ENCODE data around the gene CHST9. TPM values are rescaled to one million over a fixed set of nuclear protein-coding genes. Genes with fewer than 3 reads are reported as not detected.
A peak's percentile ranks its signal among the peaks of the same experiment; 100 is the strongest.
"Not testable (repeated sequence)": the region's sequence is repeated elsewhere in the genome, so short reads cannot be mapped to it uniquely, and the experiment has no call there.

CHST9 gene
- 19.5 TPM for total RNA-seq

GRCh38 chr18:27185025-27185763, at the start of gene CHST9:
TSS of gene CHST9 (minus strand) at chr18:27185308. CDS start at chr18:27142809, 42,499 bp downstream.
- DNase-seq (ENCODE audit: low spot score), result peak; percentile 36

DNA sequence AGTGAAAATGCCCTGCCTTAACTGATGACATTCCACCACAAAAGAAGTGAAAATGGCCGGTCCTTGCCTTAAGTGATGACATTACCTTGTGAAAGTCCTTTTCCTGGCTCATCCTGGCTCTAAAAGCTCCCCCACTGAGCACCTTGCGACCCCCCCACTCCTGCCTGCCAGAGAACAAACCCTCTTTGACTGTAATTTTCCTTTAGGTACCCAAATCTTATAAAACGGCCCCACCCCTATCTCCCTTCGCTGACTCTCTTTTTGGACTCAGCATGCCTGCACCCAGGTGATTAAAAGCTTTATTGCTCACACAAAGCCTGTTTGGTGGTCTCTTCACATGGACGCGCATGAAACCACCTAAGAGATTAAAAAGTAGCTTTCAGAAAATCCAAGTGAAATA, 47.2 kb upstream of the CHST9 start:
- DNase-seq (ENCODE audit: low spot score), result not testable (repeated sequence)

DNA sequence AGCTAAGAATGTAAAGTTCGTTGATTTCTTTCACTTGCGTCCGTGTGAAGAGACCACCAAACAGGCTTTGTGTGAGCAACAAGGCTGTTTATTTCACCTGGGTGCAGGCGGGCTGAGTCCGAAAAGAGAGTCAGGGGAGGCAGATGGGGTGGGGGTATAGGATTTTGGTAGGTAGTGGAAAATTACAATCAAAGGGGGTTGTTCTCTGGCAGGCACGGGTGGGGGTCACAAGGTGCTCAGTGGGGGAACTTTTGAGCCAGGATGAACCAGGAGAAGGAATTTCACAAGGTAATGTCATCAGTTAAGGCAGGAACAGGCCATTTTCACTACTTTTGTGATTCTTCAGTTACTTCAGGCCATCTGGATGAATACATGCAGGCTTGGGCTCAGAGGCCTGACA, 46.6 kb upstream of the CHST9 start:
- not testable (repeated sequence) for DNase-seq (ENCODE audit: low spot score)

GRCh38 chr18:27231221-27231620, 46.1 kb upstream of the CHST9 start:
- not testable (repeated sequence) for DNase-seq (ENCODE audit: low spot score)

DNA sequence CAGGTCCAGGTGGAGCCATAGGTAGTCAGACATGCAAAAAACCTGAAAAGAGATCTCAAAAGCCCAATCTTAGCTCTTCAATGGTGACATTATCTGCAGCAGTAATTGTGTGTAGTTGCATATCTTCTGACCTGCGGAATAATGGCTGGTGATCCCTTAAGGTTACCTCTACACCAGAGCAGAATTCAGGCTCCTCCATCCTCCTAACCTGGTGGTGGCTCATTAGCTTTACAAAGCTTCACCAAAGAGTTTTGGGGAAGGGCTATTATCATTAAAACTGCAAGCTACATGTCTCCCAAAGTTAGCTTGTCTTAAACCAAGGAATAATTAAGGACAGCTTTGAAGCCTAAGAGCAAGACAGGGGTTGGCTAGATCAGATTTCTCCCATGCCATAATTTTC, 42.6 kb upstream of the CHST9 start:
- no peak for DNase-seq (ENCODE audit: low spot score)

DNA sequence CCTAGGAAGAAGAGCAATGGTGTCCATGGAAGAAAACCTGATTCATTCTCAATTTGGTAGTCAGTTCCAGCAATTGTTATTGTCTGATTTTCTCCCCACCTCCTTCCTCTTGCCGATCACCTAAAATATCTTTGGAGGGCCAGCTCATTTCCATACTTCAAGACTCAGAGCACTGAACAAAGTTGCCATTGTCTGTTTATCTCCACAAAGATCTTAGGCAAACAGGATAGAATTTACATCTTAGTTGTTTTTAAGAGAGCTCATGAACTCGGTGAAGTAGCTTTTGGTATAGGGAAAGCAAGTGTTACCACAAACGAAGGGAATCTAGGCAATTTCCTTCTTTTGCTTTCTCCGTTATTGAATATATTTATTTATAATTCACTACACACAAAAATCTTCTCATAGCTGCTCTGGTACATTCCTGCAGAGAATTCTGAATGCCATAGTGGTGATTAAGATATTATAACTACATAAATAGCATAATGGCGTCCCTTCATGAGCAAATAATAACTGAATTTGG, 41.5 kb upstream of the CHST9 start:
- DNase-seq (ENCODE audit: low spot score), result no peak

DNA sequence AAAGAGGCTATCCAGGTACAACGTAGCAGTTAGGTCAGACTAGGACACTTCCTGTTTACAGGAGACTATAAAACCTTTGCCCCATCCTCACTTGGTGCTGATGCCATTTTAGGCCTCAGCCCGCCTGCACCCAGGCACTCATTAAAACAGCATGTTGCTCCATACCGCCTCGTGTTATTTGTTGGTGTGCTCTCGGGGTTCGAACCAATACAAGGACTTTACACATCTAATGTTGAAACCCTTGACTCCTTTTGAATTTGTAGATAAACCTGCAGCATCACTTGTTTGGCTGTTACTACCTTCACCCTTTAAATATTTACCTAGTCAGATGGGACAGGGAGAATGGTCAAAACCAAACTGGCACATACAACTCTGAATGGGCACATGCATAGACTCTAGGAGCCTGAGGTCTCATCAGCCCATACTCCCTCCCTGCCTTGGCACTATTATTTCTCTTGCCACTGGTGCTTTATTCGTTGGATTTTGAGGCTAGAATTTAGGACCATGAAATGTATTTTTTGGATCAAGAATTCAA, 40.9 kb upstream of the CHST9 start:
- no peak for DNase-seq (ENCODE audit: low spot score)

- no peak for DNase-seq (ENCODE audit: low spot score)
Measured at GRCh38 chr18:27223526-27224291, 38.6 kb upstream of the CHST9 start.

DNA sequence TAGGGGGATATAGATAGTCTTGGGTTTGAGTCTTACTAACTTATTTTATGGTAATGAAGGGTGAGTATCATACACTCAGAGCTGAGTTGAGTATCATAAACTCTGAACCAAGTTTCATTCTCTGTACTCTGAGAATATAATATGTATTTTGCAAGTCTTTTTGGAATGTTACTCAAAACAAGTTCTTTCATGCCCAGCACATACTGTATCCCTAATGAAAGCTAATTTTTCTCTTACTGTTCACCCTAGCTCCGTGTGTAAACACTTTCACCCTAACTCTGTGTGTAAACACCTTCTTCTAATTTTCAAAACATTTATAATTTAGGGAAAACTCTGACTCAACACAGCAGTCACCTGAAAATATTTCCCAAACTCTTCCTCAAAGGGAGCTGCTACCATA, 29.7 kb upstream of the CHST9 start:
- DNase-seq (ENCODE audit: low spot score), result no peak

DNA sequence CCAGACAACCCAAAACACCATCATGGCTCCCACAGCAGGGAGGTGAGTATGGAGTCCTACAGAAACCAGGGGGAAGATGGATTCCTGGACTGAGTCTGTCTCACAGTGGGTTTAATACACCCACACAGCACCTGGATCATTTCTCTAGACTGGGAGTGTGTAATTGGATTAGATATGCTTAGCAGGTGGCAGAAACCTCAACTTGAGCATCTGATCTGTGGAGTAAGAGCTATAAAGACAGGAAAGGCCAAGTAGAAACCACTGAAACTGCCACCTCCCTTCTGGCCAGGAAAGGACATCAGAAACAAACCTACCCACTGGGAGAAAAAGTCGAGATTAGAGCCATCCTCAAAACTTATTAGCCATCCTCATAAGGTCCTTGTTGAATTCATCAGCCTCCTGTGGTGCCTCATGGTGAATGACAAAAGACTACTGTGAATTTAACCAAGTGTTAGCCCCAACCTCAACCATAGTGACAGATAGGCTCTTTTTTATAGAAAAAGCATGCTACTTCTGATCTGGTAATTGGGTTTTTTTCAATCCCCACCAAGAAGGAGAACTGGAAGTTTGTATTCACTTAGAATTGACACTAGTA, 28.1 kb upstream of the CHST9 start:
- no peak for DNase-seq (ENCODE audit: low spot score)

- no peak for DNase-seq (ENCODE audit: low spot score)
Measured at GRCh38 chr18:27211569-27211968, 26.5 kb upstream of the CHST9 start.

DNA sequence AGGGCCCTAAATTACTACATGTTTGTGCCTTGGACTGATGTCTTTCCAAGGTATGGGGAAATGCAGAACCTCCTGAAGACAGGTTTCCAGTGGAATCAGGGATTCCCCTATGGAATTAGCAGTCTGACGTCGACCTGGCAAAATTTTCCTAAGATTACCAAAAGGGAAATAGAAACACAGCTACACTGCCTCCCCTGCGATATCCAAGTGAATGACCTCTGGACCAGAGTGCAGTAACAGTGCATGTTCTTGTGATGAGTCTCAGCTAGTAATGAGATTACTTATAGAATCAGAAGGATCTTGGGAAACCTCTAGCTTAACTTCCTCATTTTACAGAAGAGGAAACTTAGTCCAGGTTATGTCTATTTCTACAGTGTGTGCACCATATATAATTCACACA, 21.3 kb upstream of the CHST9 start:
- no peak for DNase-seq (ENCODE audit: low spot score)

DNA sequence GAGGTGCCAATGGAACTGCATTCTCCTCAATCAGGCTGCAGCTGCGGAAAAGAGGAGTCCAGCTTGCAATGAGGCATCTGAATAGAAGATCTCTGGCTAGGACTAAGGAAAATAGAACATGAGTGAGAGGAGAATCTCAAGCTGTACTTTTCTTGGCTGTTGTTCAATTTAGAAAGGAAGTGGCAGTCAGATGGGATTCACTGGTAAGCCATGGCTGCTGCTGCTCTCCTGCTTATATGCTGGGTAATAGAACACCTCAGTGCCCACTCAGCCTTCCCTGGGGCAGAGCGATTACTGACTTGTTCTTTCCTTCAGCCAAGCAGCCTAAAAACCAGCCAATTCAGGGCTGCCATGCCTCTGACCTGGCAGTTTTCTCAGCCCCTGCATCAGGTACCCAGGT, 17.6 kb upstream of the CHST9 start:
- DNase-seq (ENCODE audit: low spot score), result no peak

DNA sequence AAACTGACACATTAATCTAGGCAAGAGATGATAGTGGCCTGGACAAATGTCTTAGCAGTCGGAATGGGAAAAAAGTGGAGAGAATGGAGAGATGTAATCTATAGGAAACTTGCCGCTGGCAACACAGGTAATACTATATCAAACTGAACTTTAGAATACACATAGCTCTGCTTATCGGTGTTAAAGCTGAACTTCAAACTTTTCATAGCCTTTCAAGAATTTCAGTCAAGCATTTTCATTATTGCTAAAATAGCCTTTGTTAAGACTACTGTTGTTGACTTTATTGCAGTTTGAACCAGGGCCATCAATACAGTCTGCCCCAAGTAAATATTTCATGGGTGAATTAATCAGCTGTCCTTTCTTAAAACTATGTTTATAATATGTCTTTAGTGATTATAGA, 12.9 kb upstream of the CHST9 start:
- no peak for DNase-seq (ENCODE audit: low spot score)

- DNase-seq (ENCODE audit: low spot score), result no peak
Measured at GRCh38 chr18:27188309-27188708, 3.2 kb upstream of the CHST9 start.

DNA sequence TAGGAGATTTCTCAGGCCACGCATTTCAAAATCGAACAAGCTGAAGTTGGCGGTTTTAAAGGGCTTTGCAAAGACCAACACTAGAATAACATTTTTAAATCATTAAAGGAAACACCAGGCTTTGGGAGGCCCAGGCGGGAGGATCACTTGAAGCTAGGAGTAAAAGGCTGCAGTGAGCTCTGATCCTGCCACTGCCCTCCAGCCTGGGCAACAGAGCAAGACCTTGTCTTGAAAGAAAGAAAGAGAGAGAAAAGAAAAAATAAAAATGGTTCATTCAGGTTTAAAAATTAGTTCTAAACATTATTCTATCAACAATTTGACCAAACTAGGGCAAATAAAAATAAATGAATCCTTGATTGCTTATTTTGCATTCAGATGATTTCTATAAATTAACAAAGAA, 789 bp upstream of the CHST9 start:
- DNase-seq (ENCODE audit: low spot score), result no peak

DNA sequence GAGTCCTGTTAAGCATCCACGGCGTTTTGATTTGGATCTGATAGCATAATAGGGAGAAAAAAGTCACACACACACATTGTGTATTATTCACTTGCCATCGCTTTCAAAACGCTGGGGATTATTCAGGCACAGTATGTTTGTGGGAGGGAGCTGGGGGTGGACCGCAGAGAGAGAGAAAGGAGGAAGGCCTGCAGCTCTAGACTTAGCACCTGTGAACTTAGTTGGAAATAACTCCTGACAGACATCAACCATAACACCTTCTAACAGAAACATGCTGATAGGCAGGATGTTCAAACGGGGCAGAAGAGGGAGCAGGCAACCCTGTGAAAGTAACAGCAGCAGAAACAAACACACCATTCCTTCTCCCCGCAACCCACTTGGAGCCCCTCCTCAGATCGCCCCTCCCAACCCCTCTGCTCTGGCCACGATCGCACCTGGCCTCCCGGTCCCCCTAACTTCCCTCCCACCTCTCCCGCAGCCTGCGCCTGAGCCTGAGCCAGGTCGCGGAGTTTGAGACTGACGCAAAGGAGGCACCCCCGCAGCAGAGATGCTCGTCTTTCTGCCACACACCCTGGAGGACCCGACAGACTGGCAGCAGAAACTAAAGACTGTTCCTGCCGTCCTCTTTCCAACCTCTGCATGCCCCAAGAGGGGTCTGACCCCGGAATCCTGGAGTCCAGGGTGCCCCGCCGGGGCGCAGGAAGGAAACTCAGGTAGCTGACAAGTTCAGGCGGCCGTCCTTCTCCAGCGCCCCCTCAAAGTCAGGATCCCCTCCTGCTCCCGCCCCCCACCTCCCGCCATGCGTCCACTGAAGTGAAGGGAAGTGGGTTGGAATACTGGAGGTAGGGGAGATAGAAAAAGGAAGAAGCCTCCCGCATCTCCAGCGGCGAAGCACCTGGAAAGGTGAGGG, 738 bp downstream of the CHST9 start:
- DNase-seq (ENCODE audit: low spot score), result no peak

DNA sequence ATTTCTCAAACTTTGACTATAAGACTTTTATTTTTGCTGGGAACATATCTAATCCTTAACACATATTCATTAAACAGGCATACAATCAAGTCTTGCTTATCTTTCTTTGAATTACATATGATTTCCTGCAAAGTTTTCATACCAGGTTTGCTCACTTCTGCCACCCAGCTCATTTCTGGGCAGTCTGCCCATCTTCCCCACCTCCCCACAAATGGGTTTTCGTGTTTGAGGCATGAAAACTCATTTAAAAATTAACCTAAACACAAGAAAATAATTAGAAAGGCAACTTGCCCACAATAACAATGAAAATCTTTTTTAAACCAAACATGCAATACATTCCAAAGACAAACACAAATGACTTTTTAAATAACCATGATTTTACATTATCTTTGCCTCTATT, 3.4 kb downstream of the CHST9 start:
- no peak for DNase-seq (ENCODE audit: low spot score)

GRCh38 chr18:27178424-27178823, 6.7 kb downstream of the CHST9 start:
- DNase-seq (ENCODE audit: low spot score), result no peak

DNA sequence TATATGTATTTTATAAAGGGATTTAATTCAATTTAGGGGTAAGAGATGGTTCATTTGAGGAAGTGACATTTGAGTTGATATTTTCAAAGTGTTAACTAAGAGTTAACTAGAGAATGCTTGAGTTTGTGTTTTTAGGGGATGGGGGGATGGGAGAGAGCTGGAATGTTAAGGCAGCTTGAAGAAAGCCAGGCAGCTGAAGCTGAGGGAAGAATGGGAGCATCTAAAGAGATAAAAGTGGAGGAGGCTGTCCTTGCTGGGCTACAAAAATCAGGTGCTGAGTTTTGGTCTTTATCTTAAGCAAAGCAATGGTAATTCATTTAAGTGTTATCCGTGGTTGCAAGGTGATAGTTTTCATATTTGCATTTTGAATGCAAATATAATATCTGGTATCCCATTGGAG, 9.2 kb downstream of the CHST9 start:
- DNase-seq (ENCODE audit: low spot score), result no peak

DNA sequence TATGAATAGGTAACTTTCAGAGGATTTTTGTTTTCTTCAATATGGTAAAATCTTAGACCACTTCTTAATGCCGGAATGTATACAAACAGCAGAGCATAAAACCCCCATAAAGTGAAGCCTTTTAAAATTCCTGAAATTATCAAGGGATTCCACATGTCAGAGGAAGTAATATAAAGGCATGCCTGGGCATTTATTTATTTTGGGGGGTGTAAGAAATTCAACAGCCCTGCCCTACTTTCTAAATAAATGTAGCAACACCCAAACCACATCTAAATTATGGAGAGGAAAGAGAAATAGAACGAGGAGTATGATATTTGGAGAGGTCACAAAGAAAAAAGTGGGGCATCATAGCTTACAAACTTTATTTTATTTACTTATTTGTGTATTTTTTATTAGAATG, 9.9 kb downstream of the CHST9 start:
- no peak for DNase-seq (ENCODE audit: low spot score)
